ENCODE measurements around the gene SEMA6A.
A peak's percentile ranks its signal among the peaks of the same experiment; 100 is the strongest.

SEMA6A gene

DNA sequence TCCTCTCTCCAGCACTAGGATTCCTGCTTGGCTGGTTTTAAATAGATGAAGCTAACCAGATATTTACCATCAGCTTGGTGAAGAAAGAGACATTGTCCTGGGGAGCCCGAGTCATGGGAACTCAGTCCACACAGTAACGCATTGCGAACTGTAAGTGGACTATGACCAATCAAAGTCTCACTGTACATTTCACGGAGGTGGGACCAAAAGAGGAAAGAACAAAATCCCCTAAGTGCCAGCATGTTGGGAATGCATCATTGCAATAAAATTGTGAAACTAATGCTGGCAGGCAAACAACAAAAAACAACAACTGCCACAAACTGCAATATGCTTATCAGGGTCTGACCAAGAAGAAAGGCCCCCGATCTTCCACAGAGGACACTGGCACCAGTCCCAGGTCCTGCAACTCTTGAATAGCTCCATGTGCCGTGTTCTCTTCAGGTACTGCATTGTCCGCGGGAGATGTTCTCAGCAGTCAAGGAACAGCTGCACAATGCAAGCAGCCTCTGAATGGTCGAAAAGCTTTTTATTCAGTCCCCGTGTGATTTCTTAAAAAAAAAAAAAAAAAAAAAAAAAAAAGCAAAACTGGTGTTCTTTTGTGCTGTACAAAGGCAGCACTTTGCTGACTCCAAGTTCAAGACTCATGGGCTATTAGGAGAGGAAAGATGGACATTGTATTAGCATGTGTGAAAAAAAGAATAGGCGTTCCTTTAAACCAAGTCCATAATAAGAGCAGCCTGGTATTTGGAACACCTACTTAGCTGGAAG is 38.1 kb downstream of the SEMA6A start:
- 67 to 73% methylated on average over 11 of the region's 11 CpGs for WGBS, 2 experiments
- Histone ChIP-seq H3K36me3 (ENCODE audit: control insufficient read depth, insufficient read depth, low read length) (no peaks in the 10 kb centered on the region), H3K4me1 (ENCODE audit: control insufficient read depth, insufficient read depth, low read length) (peaks cover 40% of the 10 kb centered on the region), H3K27ac (ENCODE audit: insufficient read depth, low read depth, low read length, poor library complexity, severe bottlenecking) (peak overlapping the region; percentile 19), H3K9me3 (ENCODE audit: control insufficient read depth, low read length) (no peaks in the 10 kb centered on the region), H3K27me3 (ENCODE audit: control insufficient read depth, insufficient read depth, low read length, poor library complexity, severe bottlenecking) (no peaks in the 10 kb centered on the region), H3K4me3 (ENCODE audit: insufficient read depth, low read depth, low read length) (no peak overlapping the region)

DNA sequence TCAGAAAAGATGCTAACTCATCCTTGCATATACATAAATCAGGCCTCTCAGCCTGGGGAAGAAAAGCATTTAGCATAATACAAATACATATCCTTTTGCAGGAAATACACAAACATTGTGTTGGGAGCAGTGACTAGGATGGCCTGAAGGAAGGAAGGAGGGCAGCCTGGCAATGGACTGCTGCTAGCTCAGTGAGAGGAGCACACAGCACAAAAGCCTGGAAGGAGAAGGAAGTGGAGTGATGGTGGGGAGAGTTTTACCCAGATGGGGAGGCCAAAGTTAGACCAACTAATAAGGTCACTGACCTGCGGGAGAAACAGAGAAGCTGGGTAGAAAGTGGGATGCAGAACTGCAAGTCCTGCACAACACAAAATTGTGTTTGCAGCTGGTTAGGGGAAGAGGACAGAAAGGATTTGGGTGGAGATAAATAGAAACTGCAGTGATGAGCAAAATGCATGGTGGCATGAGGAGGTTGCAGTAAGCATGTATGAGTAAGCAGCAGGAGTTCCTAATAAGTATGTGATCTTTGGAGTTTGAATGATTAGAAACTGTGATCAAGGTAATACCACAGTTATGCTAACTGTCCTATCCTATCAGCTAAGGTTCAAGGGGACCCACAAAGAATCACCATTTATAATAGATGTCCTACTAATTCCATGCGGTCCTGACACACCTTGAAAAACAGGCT is 39.5 kb downstream of the SEMA6A start:
- 91 to 99% methylated on average over 2 of the region's 2 CpGs for WGBS, 2 experiments

DNA sequence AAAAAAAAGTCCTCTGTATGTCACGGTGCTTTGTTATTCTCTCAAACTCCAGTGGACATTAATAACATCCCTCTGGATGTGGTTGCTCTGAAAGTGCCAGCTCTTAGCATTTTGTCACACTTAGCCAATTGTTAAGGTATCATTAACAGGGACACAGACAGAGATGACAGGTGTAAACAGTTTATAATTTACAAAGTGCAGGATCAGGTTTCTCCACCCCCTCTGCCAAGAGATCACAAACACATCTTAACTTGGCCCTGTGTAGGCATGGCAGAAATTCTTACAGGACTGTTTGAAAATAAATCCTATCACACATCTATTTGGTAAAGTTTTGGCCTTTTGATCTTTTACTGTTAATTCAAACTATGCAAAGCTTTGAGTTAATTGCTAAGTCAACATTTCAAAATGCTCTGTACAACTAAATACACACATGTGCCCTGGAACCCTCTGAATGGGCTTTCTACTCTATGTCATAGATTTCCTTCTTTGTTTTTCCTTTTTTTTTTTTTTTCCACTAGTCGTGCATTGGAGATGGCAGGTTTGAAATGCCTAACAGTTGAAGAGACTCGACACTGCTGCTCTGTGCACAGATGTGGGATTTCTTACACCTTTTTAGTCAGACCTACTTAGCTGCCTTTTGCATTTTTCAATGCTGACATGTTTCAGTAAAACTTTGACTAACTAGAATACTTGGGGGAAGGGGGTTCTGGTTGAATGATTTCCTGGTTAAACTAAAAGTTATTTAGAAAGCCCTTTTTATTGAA is 41.7 kb downstream of the SEMA6A start:
- 53 to 59% methylated on average over 3 of the region's 3 CpGs for WGBS, 2 experiments
- no peak overlapping the region for H3K4me3 ChIP-seq (ENCODE audit: insufficient read depth, low read depth, low read length)
- H3K27me3 ChIP-seq (ENCODE audit: control insufficient read depth, insufficient read depth, low read length, poor library complexity, severe bottlenecking): no peaks in the 10 kb centered on the region
- peaks cover 57% of the 10 kb centered on the region for H3K4me1 ChIP-seq (ENCODE audit: control insufficient read depth, insufficient read depth, low read length)
- H3K9me3 ChIP-seq (ENCODE audit: control insufficient read depth, low read length): no peaks in the 10 kb centered on the region
- no peaks in the 10 kb centered on the region for H3K36me3 ChIP-seq (ENCODE audit: control insufficient read depth, insufficient read depth, low read length)
- H3K27ac ChIP-seq (ENCODE audit: insufficient read depth, low read depth, low read length, poor library complexity, severe bottlenecking): peak overlapping the region; percentile 6

More for the DNA sequence above, 39.5 kb downstream of the SEMA6A start:
- Histone ChIP-seq H3K27me3 (ENCODE audit: control insufficient read depth, insufficient read depth, low read length, poor library complexity, severe bottlenecking) (no peaks in the 10 kb centered on the region), H3K4me3 (ENCODE audit: insufficient read depth, low read depth, low read length) (no peak overlapping the region), H3K27ac (ENCODE audit: insufficient read depth, low read depth, low read length, poor library complexity, severe bottlenecking) (no peak overlapping the region), H3K9me3 (ENCODE audit: control insufficient read depth, low read length) (no peaks in the 10 kb centered on the region), H3K4me1 (ENCODE audit: control insufficient read depth, insufficient read depth, low read length) (peaks cover 40% of the 10 kb centered on the region), H3K36me3 (ENCODE audit: control insufficient read depth, insufficient read depth, low read length) (no peaks in the 10 kb centered on the region)

DNA sequence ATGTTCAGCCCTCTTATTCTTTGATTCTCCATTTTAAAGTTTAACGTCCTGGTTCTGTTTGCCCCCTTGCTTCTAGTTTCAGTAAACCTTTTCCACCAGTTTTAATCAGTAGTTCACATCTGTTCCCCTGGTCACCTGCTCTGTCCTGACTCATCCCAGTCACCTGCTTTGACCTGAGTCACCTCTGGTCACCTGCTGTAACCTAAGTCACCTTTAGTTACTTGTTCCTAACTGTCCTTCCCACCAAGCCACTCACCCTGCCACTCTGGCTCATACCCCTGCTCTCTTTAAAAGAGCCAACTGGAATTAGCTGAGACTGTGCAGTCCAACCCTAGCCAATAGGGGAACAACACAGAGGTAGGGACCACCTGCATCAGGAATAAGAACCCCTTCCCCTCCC is 43.0 kb downstream of the SEMA6A start:
- WGBS, 2 experiments: 77 to 78% methylated on average over 1 of the region's 1 CpG
- H3K4me1 ChIP-seq (ENCODE audit: control insufficient read depth, insufficient read depth, low read length): peaks cover 53% of the 10 kb centered on the region
- H3K4me3 ChIP-seq (ENCODE audit: insufficient read depth, low read depth, low read length): no peak overlapping the region
- H3K9me3 ChIP-seq (ENCODE audit: control insufficient read depth, low read length): no peaks in the 10 kb centered on the region
- H3K27me3 ChIP-seq (ENCODE audit: control insufficient read depth, insufficient read depth, low read length, poor library complexity, severe bottlenecking): no peaks in the 10 kb centered on the region
- H3K27ac ChIP-seq (ENCODE audit: insufficient read depth, low read depth, low read length, poor library complexity, severe bottlenecking): no peak overlapping the region
- no peaks in the 10 kb centered on the region for H3K36me3 ChIP-seq (ENCODE audit: control insufficient read depth, insufficient read depth, low read length)

DNA sequence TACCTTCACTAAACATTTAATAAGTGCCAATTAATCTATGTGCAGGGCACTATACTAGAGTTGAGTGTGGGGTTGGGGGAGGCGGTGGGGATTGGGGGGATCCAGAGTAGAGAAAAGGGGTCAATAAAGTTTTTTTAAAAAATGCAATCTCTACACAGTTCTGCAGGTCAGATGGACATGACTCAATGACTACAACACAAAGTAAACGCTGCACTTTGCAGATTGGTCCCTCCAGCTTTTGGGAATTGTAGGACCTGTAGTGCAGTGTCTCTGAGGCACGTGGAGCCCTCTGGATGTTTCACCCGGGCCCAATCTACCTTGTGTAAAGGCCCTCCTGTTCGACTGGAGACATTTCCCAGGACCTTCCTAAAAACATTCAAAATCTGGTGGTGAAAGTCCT is 43.5 kb downstream of the SEMA6A start:
- Histone ChIP-seq H3K9me3 (ENCODE audit: control insufficient read depth, low read length) (no peaks in the 10 kb centered on the region), H3K27ac (ENCODE audit: insufficient read depth, low read depth, low read length, poor library complexity, severe bottlenecking) (no peak overlapping the region), H3K27me3 (ENCODE audit: control insufficient read depth, insufficient read depth, low read length, poor library complexity, severe bottlenecking) (no peaks in the 10 kb centered on the region), H3K36me3 (ENCODE audit: control insufficient read depth, insufficient read depth, low read length) (no peaks in the 10 kb centered on the region), H3K4me3 (ENCODE audit: insufficient read depth, low read depth, low read length) (no peak overlapping the region), H3K4me1 (ENCODE audit: control insufficient read depth, insufficient read depth, low read length) (peaks cover 47% of the 10 kb centered on the region)
- WGBS, 2 experiments: 77 to 90% methylated on average over 4 to 5 of the region's 5 CpGs

DNA sequence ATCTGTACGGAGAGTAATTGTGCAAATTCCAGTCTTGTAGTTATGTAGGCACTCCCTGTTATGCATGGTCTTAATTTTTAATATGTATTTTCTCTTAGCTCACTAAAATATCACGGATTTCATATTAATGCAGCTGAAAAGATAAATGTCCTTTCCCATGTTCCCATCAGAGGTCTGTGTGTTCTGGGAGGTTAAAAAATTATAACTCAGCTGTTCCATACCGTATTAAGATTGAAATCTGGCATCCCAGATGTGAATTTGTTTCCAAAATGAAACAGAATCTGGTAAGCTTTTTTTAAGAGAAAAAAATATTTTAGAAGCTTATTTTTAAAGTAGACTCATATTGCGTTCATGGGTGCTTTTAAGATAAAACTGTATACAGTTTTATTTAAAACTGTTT is 44.3 kb downstream of the SEMA6A start:
- no peaks in the 10 kb centered on the region for H3K36me3 ChIP-seq (ENCODE audit: control insufficient read depth, insufficient read depth, low read length)
- H3K4me3 ChIP-seq (ENCODE audit: insufficient read depth, low read depth, low read length): no peak overlapping the region
- peaks cover 41% of the 10 kb centered on the region for H3K4me1 ChIP-seq (ENCODE audit: control insufficient read depth, insufficient read depth, low read length)
- H3K9me3 ChIP-seq (ENCODE audit: control insufficient read depth, low read length): no peaks in the 10 kb centered on the region
- no peak overlapping the region for H3K27ac ChIP-seq (ENCODE audit: insufficient read depth, low read depth, low read length, poor library complexity, severe bottlenecking)
- WGBS, 2 experiments: 90 to 100% methylated on average over 1 to 3 of the region's 4 CpGs
- no peaks in the 10 kb centered on the region for H3K27me3 ChIP-seq (ENCODE audit: control insufficient read depth, insufficient read depth, low read length, poor library complexity, severe bottlenecking)

DNA sequence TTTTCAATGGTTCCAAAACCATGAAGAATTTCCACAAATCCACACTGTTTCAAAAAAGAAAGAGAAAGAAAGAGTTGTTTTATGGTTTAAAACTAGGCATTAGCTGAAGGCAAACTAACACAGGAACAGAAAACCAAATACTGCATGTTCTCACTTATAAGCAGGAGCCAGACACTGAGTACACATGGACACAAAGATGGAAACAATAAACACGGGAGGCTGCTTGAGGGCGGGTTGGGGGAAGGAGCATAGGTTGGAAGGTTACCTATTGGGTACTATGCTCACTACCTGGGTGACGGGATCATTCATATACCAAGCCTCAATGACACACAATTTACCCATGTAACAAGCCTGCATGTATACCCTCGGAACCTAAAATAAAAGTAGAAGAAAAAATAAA is 45.0 kb downstream of the SEMA6A start:
- Histone ChIP-seq H3K27me3 (ENCODE audit: control insufficient read depth, insufficient read depth, low read length, poor library complexity, severe bottlenecking) (no peaks in the 10 kb centered on the region), H3K27ac (ENCODE audit: insufficient read depth, low read depth, low read length, poor library complexity, severe bottlenecking) (no peak overlapping the region), H3K4me1 (ENCODE audit: control insufficient read depth, insufficient read depth, low read length) (peaks cover 36% of the 10 kb centered on the region), H3K4me3 (ENCODE audit: insufficient read depth, low read depth, low read length) (no peak overlapping the region), H3K36me3 (ENCODE audit: control insufficient read depth, insufficient read depth, low read length) (no peaks in the 10 kb centered on the region), H3K9me3 (ENCODE audit: control insufficient read depth, low read length) (no peaks in the 10 kb centered on the region)
- 75 to 80% methylated on average over 3 to 4 of the region's 4 CpGs for WGBS, 2 experiments

DNA sequence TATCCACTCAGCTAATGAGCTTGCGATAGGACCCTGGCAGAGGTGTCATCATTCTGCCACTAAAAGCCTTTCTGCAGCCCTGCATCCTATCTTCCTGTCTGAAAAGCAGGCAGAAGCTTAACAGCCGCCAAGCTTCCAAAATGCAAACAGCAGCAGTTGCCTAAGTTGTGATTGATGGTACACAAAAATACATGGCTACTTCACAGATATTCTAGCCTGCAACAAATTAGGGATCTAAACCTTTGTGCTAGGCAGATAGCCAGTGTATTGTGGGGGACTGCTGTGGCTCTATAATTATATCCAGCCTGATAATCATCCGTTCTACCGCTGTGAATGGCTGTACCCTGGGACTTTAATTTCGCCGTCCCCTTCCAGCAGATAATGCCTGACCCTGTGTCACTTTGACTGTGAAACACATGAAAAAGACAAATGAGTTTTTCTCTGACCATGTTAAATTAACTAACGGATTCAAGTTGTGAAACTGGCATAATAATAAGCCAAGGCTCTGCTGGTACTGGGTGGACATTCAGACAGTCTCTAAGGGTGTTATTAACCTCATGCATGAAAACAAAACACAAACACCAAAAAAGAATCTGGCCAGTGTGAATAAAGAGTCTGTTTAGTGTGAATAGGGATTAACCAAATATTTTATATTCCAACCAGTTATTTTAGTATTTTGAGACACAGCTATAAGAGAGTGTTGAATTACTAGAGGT is 45.9 kb downstream of the SEMA6A start:
- H3K4me3 ChIP-seq (ENCODE audit: insufficient read depth, low read depth, low read length): no peak overlapping the region
- WGBS, 2 experiments: 62% methylated on average over 6 to 7 of the region's 7 CpGs

DNA sequence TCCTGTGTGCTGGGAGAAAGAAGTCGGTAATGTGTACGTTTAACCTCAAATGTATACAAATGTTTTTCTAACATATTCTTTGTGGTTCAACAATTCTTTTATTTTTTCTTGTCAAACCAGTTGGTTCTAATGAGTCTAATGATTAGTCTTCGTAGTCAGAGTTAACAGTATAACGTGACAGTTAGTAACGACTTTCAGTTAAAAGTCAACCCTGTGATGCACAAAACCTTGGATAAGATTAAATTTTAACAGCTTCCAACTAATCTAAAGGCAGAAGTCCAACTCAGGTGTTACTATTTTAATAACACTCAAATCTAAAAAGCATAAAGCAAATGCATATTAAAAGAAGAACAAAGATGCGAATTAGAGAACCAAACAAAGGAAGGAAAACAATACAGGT is 47.0 kb downstream of the SEMA6A start:
- WGBS, 2 experiments: 93 to 94% methylated on average over 4 to 6 of the region's 6 CpGs
- peaks cover 21% of the 10 kb centered on the region for H3K4me1 ChIP-seq (ENCODE audit: control insufficient read depth, insufficient read depth, low read length)
- H3K27me3 ChIP-seq (ENCODE audit: control insufficient read depth, insufficient read depth, low read length, poor library complexity, severe bottlenecking): no peaks in the 10 kb centered on the region
- no peak overlapping the region for H3K27ac ChIP-seq (ENCODE audit: insufficient read depth, low read depth, low read length, poor library complexity, severe bottlenecking)
- no peak overlapping the region for H3K4me3 ChIP-seq (ENCODE audit: insufficient read depth, low read depth, low read length)
- no peaks in the 10 kb centered on the region for H3K9me3 ChIP-seq (ENCODE audit: control insufficient read depth, low read length)
- no peaks in the 10 kb centered on the region for H3K36me3 ChIP-seq (ENCODE audit: control insufficient read depth, insufficient read depth, low read length)

More for the DNA sequence above, 45.9 kb downstream of the SEMA6A start:
- Histone ChIP-seq H3K9me3 (ENCODE audit: control insufficient read depth, low read length) (no peaks in the 10 kb centered on the region), H3K27ac (ENCODE audit: insufficient read depth, low read depth, low read length, poor library complexity, severe bottlenecking) (peak overlapping the region; percentile 75), H3K27me3 (ENCODE audit: control insufficient read depth, insufficient read depth, low read length, poor library complexity, severe bottlenecking) (no peaks in the 10 kb centered on the region), H3K36me3 (ENCODE audit: control insufficient read depth, insufficient read depth, low read length) (no peaks in the 10 kb centered on the region), H3K4me1 (ENCODE audit: control insufficient read depth, insufficient read depth, low read length) (peaks cover 30% of the 10 kb centered on the region)
